Cardiac muscle cell (in vitro differentiated cells and primary cell): ENCODE results near the gene UBE2B. TPM values are rescaled to one million over a fixed set of nuclear protein-coding genes. Genes with fewer than 3 reads are reported as not detected.
"Not testable (repeated sequence)": the region's sequence is repeated elsewhere in the genome, so short reads cannot be mapped to it uniquely, and the experiment has no call there.

Source experiments
- DNase-seq, 2 donors: peaks; one replicate each; pipeline versions ENCODE4 v3.0.0 to v3.0.0-alpha.2; 2010 to 2017; ENCODE audit warnings: low read depth in 1 of 2, low spot score in 1 of 2
- H3K27ac ChIP-seq: fragments of 200-600 bp; sonication (generic); 2 replicates; pipeline ENCODE4 v1.5.1; 2016
- H3K27me3 ChIP-seq: fragments of 200-600 bp; sonication (generic); 2 replicates; pipeline ENCODE4 v1.6.0; 2016; ENCODE audit warnings: control low read depth
- H3K36me3 ChIP-seq: fragments of 200-600 bp; sonication (generic); 2 replicates; pipeline ENCODE4 v1.5.1; 2016; ENCODE audit warnings: control low read depth
- H3K4me1 ChIP-seq: fragments of 200-600 bp; sonication (generic); 2 replicates; pipeline ENCODE4 v1.8.1; 2017; ENCODE audit warnings: low read depth, mild to moderate bottlenecking, mixed run types
- H3K4me3 ChIP-seq: fragments of 200-600 bp; sonication (generic); 2 replicates; pipeline ENCODE4 v1.5.1; 2016; ENCODE audit warnings: mild to moderate bottlenecking
- H3K9me3 ChIP-seq: fragments of 200-600 bp; sonication (generic); 2 replicates; pipeline ENCODE4 v1.5.1; 2017; ENCODE audit warnings: low read depth, mild to moderate bottlenecking, control low read depth
- polyA plus RNA-seq: library from polyadenylated mRNA; unstranded; fragments of >200 nt; fragmentation: Nextera tagmentation; extraction: Ambion mirVana; gene quantifications from 2 replicates; pipeline ENCODE4 v1.2.1, GENCODE V29; 2016
- total RNA-seq: library from RNA; depleted of rRNA; stranded (reverse); fragments of >200 nt; gene quantifications from 2 replicates; pipeline ENCODE4 v1.2.3, GENCODE V29; 2016
- TF ChIP-seq, protein P1 (sequence below): IDR thresholded peaks from 2 replicates; pipeline ENCODE4 v1.5.1; 2012; ENCODE audit warnings: low read depth, mild to moderate bottlenecking, low read length

The UBE2B gene
- total and polyA plus RNA-seq, 2 experiments from 2014 or later = 17.8 to 164 TPM

DNA sequence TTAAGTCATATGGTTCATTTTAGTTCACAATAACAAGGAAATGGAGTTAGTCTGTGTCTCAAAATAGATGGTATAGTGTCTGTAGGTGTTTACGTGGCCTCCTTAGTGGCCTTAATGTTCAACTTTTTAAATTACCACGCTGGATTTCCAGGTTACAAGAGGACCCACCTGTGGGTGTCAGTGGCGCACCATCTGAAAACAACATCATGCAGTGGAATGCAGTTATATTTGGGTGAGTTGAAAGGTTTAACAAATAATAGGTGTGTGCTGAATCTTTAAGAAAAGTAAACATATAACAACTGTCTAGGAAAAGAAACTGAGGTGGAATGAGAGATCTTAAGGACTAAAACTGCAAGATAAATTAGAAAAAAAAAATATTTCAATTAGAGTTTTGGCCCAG lies 2.9 kb downstream of the UBE2B start:
- TF ChIP-seq, protein P1, sequence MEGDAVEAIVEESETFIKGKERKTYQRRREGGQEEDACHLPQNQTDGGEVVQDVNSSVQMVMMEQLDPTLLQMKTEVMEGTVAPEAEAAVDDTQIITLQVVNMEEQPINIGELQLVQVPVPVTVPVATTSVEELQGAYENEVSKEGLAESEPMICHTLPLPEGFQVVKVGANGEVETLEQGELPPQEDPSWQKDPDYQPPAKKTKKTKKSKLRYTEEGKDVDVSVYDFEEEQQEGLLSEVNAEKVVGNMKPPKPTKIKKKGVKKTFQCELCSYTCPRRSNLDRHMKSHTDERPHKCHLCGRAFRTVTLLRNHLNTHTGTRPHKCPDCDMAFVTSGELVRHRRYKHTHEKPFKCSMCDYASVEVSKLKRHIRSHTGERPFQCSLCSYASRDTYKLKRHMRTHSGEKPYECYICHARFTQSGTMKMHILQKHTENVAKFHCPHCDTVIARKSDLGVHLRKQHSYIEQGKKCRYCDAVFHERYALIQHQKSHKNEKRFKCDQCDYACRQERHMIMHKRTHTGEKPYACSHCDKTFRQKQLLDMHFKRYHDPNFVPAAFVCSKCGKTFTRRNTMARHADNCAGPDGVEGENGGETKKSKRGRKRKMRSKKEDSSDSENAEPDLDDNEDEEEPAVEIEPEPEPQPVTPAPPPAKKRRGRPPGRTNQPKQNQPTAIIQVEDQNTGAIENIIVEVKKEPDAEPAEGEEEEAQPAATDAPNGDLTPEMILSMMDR = no peak
- H3K27ac ChIP-seq = no peak overlapping the region
- no peaks in the 10 kb centered on the region for H3K27me3 ChIP-seq
- H3K9me3 ChIP-seq = no peaks in the 10 kb centered on the region
- H3K36me3 ChIP-seq = peaks cover 19% of the 10 kb centered on the region
- H3K4me1 ChIP-seq = peaks cover 13% of the 10 kb centered on the region
- no peak overlapping the region for H3K4me3 ChIP-seq
- DNase-seq = no peak

DNA sequence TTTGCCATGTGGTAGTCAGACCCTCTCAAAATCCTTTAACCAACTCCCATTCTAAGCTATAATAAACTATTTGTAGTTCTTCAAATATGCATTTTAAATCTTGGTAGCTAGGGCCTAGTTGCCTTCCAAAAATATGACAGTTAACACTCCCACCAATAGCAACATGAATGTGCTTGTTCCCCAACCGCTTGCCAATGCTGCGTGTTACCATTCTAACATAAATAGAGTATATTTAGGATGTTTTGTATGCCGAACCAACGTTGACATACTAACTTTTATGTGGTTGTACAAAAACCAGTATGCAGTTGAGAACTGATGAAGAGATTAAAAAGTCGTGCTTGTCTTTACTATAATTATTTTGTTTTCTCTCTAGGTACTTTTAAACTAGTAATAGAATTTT lies 9.0 kb downstream of the UBE2B start:
- Histone ChIP-seq H3K27me3 (no peaks in the 10 kb centered on the region), H3K4me3 (no peak overlapping the region), H3K9me3 (no peaks in the 10 kb centered on the region), H3K36me3 (peaks cover 53% of the 10 kb centered on the region), H3K4me1 (no peaks in the 10 kb centered on the region), H3K27ac (no peak overlapping the region)
- DNase-seq = no peak
- TF ChIP-seq, protein P1 = no peak

DNA sequence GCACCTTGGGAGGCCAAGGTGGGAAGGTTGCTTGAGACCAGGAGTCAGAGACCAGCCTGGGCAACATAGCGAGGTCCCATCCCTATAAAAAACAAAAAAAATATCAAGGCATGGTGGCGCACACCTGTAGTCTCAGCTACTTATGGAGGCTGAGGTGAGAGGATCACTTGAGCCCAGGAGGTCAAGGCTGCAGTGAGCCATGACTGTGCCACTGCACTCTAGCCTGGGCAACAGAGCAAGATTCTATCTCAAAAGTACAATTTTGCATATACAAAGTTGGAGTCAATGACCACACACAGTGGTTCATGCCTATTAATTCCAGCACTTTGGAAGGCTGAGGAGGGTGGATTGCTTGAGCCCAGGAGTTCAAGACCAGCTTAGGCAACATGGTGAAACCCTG lies 10.8 kb downstream of the UBE2B start:
- not testable (repeated sequence) for H3K27me3 ChIP-seq, H3K27ac ChIP-seq, H3K9me3 ChIP-seq, H3K4me3 ChIP-seq, H3K4me1 ChIP-seq, DNase-seq
- peaks cover 55% of the 10 kb centered on the region for H3K36me3 ChIP-seq

DNA sequence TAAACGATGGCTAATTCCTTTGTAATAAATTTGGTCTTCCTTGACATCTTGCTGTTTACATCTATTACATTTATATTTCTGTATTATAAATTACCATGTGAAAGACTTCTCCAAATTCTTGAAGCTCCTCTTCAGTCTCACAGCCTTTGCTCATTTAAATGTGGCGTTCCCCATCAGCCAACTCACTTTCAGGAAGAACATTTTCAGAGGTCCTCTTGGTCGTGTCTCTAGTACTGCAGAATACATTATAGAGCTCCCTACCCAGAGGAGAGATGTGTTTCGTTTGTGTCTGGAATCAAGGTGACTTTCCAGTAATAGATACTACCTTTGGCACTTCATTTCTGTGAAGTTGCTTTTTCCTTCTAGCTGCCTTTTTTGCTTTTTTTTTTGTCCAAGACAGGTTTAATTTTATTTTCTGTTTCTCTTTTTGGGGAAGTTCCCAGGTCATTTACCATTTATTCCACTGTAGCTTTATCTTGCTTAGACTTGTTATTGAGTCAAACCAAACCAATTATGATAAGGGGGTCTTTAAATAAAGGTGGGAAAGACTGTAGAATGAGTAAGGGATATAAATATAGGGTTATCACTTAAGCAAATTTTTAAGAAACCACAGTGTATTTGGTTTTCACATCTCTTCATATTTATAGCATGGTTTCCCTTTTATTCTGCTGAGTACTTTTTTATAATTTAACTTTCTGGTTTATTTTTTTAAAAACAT lies 12.8 kb downstream of the UBE2B start:
- TF ChIP-seq, protein P1 = no peak
- no peaks in the 10 kb centered on the region for H3K9me3 ChIP-seq
- H3K4me3 ChIP-seq = no peak overlapping the region
- no peaks in the 10 kb centered on the region for H3K27me3 ChIP-seq
- no peak for DNase-seq
- H3K36me3 ChIP-seq = peaks cover 56% of the 10 kb centered on the region
- H3K4me1 ChIP-seq = no peaks in the 10 kb centered on the region
- peak overlapping the region; percentile 5 for H3K27ac ChIP-seq

DNA sequence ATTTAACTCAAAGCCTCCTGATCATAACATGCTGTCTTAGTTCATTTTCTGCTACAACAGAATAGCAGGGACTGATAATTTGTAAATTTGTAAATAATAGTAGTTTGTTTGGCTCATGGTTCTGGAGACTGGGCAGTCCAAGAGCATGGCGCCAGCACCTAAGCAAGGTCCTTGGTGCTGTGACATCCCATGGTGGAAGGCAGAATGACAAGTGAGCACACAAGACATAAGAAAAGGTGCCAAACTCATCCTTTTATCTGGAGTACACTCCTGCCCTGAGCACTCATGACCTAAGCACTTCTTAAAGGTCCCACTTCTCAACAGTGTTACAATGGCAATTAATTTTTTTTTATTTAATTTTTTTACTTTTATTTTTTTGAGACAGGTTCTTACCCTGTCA lies 16.1 kb downstream of the UBE2B start:
- no peaks in the 10 kb centered on the region for H3K27me3 ChIP-seq
- TF ChIP-seq, protein P1 = no peak
- no peak for DNase-seq
- H3K36me3 ChIP-seq = peaks cover 71% of the 10 kb centered on the region
- no peak overlapping the region for H3K4me3 ChIP-seq
- H3K4me1 ChIP-seq = no peaks in the 10 kb centered on the region
- no peaks in the 10 kb centered on the region for H3K9me3 ChIP-seq
- no peak overlapping the region for H3K27ac ChIP-seq

DNA sequence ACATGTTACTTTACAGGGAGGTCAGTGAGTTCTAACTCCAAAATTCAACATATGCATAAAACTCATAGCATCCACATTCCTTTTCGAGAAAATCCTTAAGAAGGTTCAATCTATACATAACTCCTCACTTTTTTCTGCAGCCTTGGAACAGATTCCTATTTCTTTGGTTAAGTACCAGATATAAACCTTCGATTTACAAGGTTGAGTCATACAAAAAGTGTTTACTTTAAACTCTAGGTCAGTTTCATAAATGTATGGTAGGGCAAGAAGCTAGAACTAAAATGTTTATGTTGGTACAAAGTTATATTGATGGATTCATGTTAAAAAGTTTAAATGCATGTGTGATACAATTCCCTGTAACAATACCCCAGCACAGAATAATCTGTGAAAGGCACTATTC lies 20.9 kb downstream of the UBE2B start:
- TF ChIP-seq, protein P1 = no peak
- Histone ChIP-seq H3K36me3 (peaks cover 63% of the 10 kb centered on the region), H3K4me3 (no peak overlapping the region), H3K27me3 (no peaks in the 10 kb centered on the region), H3K4me1 (no peaks in the 10 kb centered on the region), H3K9me3 (no peaks in the 10 kb centered on the region), H3K27ac (no peak overlapping the region)
- DNase-seq = no peak
